ENCODE data around the gene MMP12. TPM values are rescaled to one million over a fixed set of nuclear protein-coding genes. Genes with fewer than 3 reads are reported as not detected.

Gene MMP12
- total RNA-seq (2014; rRNA removed; shearing (Covaris generic)): not detected in 2 replicates
- not detected in 2 replicates for total RNA-seq (2022)
- not detected for Bru-seq, nascent RNA
- not detected for BruChase-seq, experiment 1, labeled RNA remaining after a 6-hour chase
- BruChase-seq, experiment 2, labeled RNA remaining after a 2-hour chase: not detected
- long read RNA-seq: 0 reads

DNA sequence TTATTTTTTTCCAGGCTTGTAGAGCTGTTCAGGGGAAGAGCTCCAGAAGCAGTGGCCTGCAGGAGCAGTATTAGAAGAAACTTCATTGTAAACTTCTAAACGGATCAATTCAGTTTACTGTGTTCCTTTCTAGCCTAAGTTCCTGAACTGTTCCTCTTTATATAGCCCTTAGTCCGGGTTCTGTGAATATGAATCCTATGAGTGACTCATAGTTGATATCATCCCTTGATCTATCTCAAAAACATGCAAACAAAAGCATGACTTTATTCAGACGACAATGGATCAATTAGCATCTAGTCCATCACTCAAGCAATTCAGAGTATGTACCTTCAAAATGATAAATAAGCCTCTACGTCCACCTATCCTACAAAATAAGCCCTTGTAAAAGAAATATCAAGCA is at the start of gene MMP12:
MMP12 (minus strand) TSS at position 131 of the 400 bp plus-strand sequence; CDS start at position 86, 45 bp downstream.
- H3K9me3 ChIP-seq (ENCODE audit: low read length): no peaks in the 10 kb centered on the region
- no peaks in the 10 kb centered on the region for H4K20me1 ChIP-seq (ENCODE audit: insufficient read depth, low read length)
- no peak within 1 kb of the TSS for H3K4me2 ChIP-seq (ENCODE audit: low read length)
- no peak within 1 kb of the TSS for H2AFZ ChIP-seq (ENCODE audit: low read length)
- CTCF ChIA-PET (ENCODE audit: unreplicated experiment): no interaction called here
- H3K9me2 ChIP-seq (ENCODE audit: insufficient read depth, low read length): no peaks in the 10 kb centered on the region
- no peaks in the 10 kb centered on the region for H3K36me3 ChIP-seq (ENCODE audit: insufficient read depth, low read length)
- no peak for DNase-seq (ENCODE audit: low spot score)
- no peak within 1 kb of the TSS for H3K27ac ChIP-seq (ENCODE audit: low read depth, low read length, poor library complexity, severe bottlenecking)
- no TSS peak for BruUV-seq (replicated peaks)
- H3K4me3 ChIP-seq (ENCODE audit: low read depth, low read length, poor library complexity, severe bottlenecking): no peak within 1 kb of the TSS
- no peaks in the 10 kb centered on the region for H3K79me2 ChIP-seq (ENCODE audit: insufficient read depth, low read depth, low read length)
- H3K4me1 ChIP-seq (ENCODE audit: insufficient read depth, low read length, poor library complexity, severe bottlenecking): no peaks in the 10 kb centered on the region
- POLR2A ChIA-PET: no interaction called here
- intact Hi-C loops (cut with micrococcal nuclease; ENCODE audit: unreplicated experiment): no loop called here
- TF ChIP-seq, protein P1, sequence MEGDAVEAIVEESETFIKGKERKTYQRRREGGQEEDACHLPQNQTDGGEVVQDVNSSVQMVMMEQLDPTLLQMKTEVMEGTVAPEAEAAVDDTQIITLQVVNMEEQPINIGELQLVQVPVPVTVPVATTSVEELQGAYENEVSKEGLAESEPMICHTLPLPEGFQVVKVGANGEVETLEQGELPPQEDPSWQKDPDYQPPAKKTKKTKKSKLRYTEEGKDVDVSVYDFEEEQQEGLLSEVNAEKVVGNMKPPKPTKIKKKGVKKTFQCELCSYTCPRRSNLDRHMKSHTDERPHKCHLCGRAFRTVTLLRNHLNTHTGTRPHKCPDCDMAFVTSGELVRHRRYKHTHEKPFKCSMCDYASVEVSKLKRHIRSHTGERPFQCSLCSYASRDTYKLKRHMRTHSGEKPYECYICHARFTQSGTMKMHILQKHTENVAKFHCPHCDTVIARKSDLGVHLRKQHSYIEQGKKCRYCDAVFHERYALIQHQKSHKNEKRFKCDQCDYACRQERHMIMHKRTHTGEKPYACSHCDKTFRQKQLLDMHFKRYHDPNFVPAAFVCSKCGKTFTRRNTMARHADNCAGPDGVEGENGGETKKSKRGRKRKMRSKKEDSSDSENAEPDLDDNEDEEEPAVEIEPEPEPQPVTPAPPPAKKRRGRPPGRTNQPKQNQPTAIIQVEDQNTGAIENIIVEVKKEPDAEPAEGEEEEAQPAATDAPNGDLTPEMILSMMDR (conservative IDR thresholded peaks at IDR 0.05; ENCODE audit: low read length): no peak
- no peak for TF ChIP-seq EZH2phosphoT487 (IDR thresholded peaks at IDR 0.05; ENCODE audit: borderline replicate concordance, low read depth, low read length)

GRCh38 chr11:102921587-102922220 is 46.9 kb upstream of the MMP12 start:
- no peak overlapping the region for H3K27ac ChIP-seq (ENCODE audit: low read depth, low read length, poor library complexity, severe bottlenecking)
- no TSS peak for BruUV-seq (replicated peaks)
- no peaks in the 10 kb centered on the region for H3K79me2 ChIP-seq (ENCODE audit: insufficient read depth, low read depth, low read length)
- ChIA-PET CTCF (ENCODE audit: unreplicated experiment) (no interaction called here), POLR2A (interaction anchor here (1.0 kb wide), 1 partner anchor 14 kb away, joined by 3 read pairs; no protein-coding TSS in a partner anchor)
- H3K4me2 ChIP-seq (ENCODE audit: low read length): no peak overlapping the region
- TF ChIP-seq EZH2phosphoT487 (IDR thresholded peaks at IDR 0.05; ENCODE audit: borderline replicate concordance, low read depth, low read length): no peak
- TF ChIP-seq, protein P1 (conservative IDR thresholded peaks at IDR 0.05; ENCODE audit: low read length): no peak
- no peaks in the 10 kb centered on the region for H3K9me2 ChIP-seq (ENCODE audit: insufficient read depth, low read length)
- no peaks in the 10 kb centered on the region for H3K4me1 ChIP-seq (ENCODE audit: insufficient read depth, low read length, poor library complexity, severe bottlenecking)
- H3K4me3 ChIP-seq (ENCODE audit: low read depth, low read length, poor library complexity, severe bottlenecking): no peak overlapping the region
- intact Hi-C loops (cut with micrococcal nuclease; ENCODE audit: unreplicated experiment): no loop called here
- DNase-seq (ENCODE audit: low spot score): no peak
- H3K9me3 ChIP-seq (ENCODE audit: low read length): no peaks in the 10 kb centered on the region
- H3K36me3 ChIP-seq (ENCODE audit: insufficient read depth, low read length): no peaks in the 10 kb centered on the region
- H4K20me1 ChIP-seq (ENCODE audit: insufficient read depth, low read length): no peaks in the 10 kb centered on the region
- no peak overlapping the region for H2AFZ ChIP-seq (ENCODE audit: low read length)

DNA sequence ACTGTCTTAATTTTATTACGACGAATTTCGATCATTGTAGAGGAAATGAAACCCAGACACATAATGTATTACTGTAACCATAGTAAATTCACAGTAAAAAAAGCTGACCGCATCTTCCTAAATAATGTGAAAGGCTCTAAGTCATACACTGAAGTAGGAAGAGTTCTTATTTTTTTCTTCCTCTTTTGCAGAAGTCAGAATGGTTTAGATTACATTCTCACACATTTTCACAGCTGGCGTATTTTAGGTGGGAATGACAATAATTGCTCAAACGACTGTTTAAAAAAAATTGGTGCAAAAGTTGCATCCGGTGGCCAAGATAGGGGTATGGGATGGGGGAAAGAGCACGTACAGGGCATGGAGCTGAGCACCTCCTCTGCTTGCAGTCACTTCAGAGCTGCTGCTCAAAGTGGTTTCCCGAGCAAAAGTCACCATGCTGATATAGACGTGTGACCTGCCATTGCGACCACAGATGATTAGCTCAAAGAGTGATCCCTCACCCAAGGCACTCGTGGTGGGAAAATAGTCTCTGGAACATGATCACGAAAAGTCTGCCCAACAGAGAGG is 45.4 kb upstream of the MMP12 start:
- intact Hi-C loops (cut with micrococcal nuclease; ENCODE audit: unreplicated experiment): no loop called here
- DNase-seq (ENCODE audit: low spot score): no peak

More for the DNA sequence above, 45.4 kb upstream of the MMP12 start:
- Histone ChIP-seq H3K9me3 (ENCODE audit: low read length) (no peaks in the 10 kb centered on the region), H4K20me1 (ENCODE audit: insufficient read depth, low read length) (no peaks in the 10 kb centered on the region), H3K9me2 (ENCODE audit: insufficient read depth, low read length) (no peaks in the 10 kb centered on the region), H3K4me1 (ENCODE audit: insufficient read depth, low read length, poor library complexity, severe bottlenecking) (no peaks in the 10 kb centered on the region), H3K79me2 (ENCODE audit: insufficient read depth, low read depth, low read length) (no peaks in the 10 kb centered on the region), H3K4me3 (ENCODE audit: low read depth, low read length, poor library complexity, severe bottlenecking) (no peak overlapping the region), H2AFZ (ENCODE audit: low read length) (no peak overlapping the region), H3K4me2 (ENCODE audit: low read length) (no peak overlapping the region), H3K27ac (ENCODE audit: low read depth, low read length, poor library complexity, severe bottlenecking) (no peak overlapping the region), H3K36me3 (ENCODE audit: insufficient read depth, low read length) (no peaks in the 10 kb centered on the region)
- CTCF ChIA-PET (ENCODE audit: unreplicated experiment): no interaction called here
- no TSS peak for BruUV-seq (replicated peaks)
- TF ChIP-seq EZH2phosphoT487 (IDR thresholded peaks at IDR 0.05; ENCODE audit: borderline replicate concordance, low read depth, low read length): no peak
- TF ChIP-seq, protein P1 (conservative IDR thresholded peaks at IDR 0.05; ENCODE audit: low read length): no peak
- POLR2A ChIA-PET: no interaction called here
